ENCODE data around the gene GOLGA8B.
"Not testable (repeated sequence)": the region's sequence is repeated elsewhere in the genome, so short reads cannot be mapped to it uniquely, and the experiment has no call there.

DNA sequence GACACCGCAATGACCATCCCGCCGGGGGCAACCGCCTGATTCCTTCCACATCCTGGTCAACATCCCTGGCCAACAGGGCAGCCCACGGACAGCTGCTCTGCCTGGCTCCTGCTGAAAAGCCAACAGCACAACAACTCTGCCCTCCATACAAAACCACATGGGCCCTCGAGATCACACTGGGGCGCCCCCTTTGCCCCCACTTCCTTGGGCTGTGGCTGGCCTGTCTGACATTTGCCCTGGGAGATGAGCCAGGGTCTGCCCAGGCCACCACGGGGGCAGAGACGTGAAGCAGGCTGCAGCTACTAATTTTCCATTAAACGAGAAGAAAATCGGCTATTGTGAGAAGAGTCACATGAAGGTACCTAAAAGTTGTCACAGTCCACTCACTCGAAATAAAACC, 16.3 kb downstream of the GOLGA8B start:
- TF ChIP-seq, protein P1, sequence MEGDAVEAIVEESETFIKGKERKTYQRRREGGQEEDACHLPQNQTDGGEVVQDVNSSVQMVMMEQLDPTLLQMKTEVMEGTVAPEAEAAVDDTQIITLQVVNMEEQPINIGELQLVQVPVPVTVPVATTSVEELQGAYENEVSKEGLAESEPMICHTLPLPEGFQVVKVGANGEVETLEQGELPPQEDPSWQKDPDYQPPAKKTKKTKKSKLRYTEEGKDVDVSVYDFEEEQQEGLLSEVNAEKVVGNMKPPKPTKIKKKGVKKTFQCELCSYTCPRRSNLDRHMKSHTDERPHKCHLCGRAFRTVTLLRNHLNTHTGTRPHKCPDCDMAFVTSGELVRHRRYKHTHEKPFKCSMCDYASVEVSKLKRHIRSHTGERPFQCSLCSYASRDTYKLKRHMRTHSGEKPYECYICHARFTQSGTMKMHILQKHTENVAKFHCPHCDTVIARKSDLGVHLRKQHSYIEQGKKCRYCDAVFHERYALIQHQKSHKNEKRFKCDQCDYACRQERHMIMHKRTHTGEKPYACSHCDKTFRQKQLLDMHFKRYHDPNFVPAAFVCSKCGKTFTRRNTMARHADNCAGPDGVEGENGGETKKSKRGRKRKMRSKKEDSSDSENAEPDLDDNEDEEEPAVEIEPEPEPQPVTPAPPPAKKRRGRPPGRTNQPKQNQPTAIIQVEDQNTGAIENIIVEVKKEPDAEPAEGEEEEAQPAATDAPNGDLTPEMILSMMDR (IDR thresholded peaks at IDR 0.05), result not testable (repeated sequence)
- not testable (repeated sequence) for TF ChIP-seq POLR2A, EP300 (IDR thresholded peaks at IDR 0.05)

All from ovary (tissue), 3 donors.